Mesenchymal stem cell (in vitro differentiated cells and primary cell): ENCODE results near the gene ZBTB24.

Experiments
- DNase-seq: peaks from one replicate; pipeline ENCODE4 v3.0.0-alpha.2; 2013
- H2AFZ ChIP-seq: one replicate; pipeline ENCODE4 v1.6.1; 2013; ENCODE audit warnings: low read depth, mild to moderate bottlenecking, control low read depth, inconsistent platforms, low read length, moderate library complexity
- H2AK5ac ChIP-seq: 2 replicates; pipeline ENCODE4 v1.6.1; 2013; ENCODE audit warnings: low read length, moderate library complexity, mild to moderate bottlenecking, inconsistent platforms; ENCODE audit not compliant: severe bottlenecking
- H2BK120ac ChIP-seq: one replicate; pipeline ENCODE4 v1.6.1; 2013; ENCODE audit warnings: low read depth, mild to moderate bottlenecking, inconsistent platforms, low read length, moderate library complexity
- H2BK12ac ChIP-seq, 2 experiments: one replicate each; pipeline ENCODE4 v1.6.1; 2013; ENCODE audit warnings: inconsistent platforms in 2 of 2, low read length in 2 of 2, mild to moderate bottlenecking in 2 of 2, moderate library complexity in 2 of 2, control low read depth in 1 of 2
- H2BK15ac ChIP-seq: one replicate; pipeline ENCODE4 v1.6.1; 2013; ENCODE audit warnings: mild to moderate bottlenecking, low read depth, inconsistent platforms; ENCODE audit not compliant: poor library complexity, severe bottlenecking
- H2BK5ac ChIP-seq: 2 replicates; pipeline ENCODE4 v1.6.1; 2013; ENCODE audit warnings: low read depth, mild to moderate bottlenecking, low read length, control low read depth, inconsistent platforms; ENCODE audit not compliant: poor library complexity, severe bottlenecking
- H3K14ac ChIP-seq, 2 experiments: one replicate each; pipeline ENCODE4 v1.6.1; 2013; ENCODE audit warnings: inconsistent platforms in 2 of 2, low read length in 2 of 2, control low read depth in 1 of 2, mild to moderate bottlenecking in 1 of 2, moderate library complexity in 1 of 2
- H3K18ac ChIP-seq, 2 experiments: one replicate each; pipeline ENCODE4 v1.6.1; 2013; ENCODE audit warnings: inconsistent platforms in 2 of 2, low read length in 2 of 2, control low read depth in 1 of 2, low read depth in 1 of 2, mild to moderate bottlenecking in 1 of 2
- H3K23ac ChIP-seq, 2 experiments: one replicate each; pipeline ENCODE4 v1.6.1; 2013; ENCODE audit warnings: inconsistent platforms in 2 of 2, low read length in 2 of 2, mild to moderate bottlenecking in 2 of 2, moderate library complexity in 2 of 2, control low read depth in 1 of 2
- H3K27ac ChIP-seq: 2 replicates; pipeline ENCODE4 v1.5.1; 2013; ENCODE audit warnings: mild to moderate bottlenecking, moderate library complexity, low read length, control low read depth, inconsistent platforms; ENCODE audit not compliant: poor library complexity, severe bottlenecking
- H3K27me3 ChIP-seq, 2 experiments: 2 replicates each; pipeline versions ENCODE4 v1.6.1 to v1.7.0; 2013; ENCODE audit warnings: low read length in 2 of 2, mild to moderate bottlenecking in 2 of 2, moderate library complexity in 2 of 2, control low read depth in 1 of 2, inconsistent platforms in 1 of 2; ENCODE audit not compliant: control insufficient read depth in 1 of 2, insufficient read depth in 1 of 2
- H3K36me3 ChIP-seq, 2 experiments: 2 replicates each; pipeline versions ENCODE4 v1.6.1 to v1.7.0; 2013; ENCODE audit warnings: low read length in 2 of 2, control low read depth in 1 of 2, inconsistent platforms in 1 of 2, low read depth in 1 of 2, mild to moderate bottlenecking in 1 of 2; ENCODE audit not compliant: insufficient read depth in 2 of 2, control insufficient read depth in 1 of 2
- H3K4ac ChIP-seq, 2 experiments: one replicate each; pipeline ENCODE4 v1.6.1; 2013; ENCODE audit warnings: inconsistent platforms in 2 of 2, low read length in 2 of 2, mild to moderate bottlenecking in 2 of 2, moderate library complexity in 2 of 2, control low read depth in 1 of 2, low read depth in 1 of 2
- H3K4me1 ChIP-seq: 2 replicates; pipeline ENCODE4 v1.6.1; 2013; ENCODE audit warnings: low read depth, low read length, control low read depth; ENCODE audit not compliant: control insufficient read depth, insufficient read depth
- H3K4me2 ChIP-seq: 2 replicates; pipeline ENCODE4 v1.6.1; 2013; ENCODE audit warnings: low read length, mild to moderate bottlenecking, inconsistent platforms; ENCODE audit not compliant: poor library complexity, severe bottlenecking
- H3K4me3 ChIP-seq, 2 experiments: 2 replicates each; pipeline versions ENCODE4 v1.5.1 to v1.7.0; 2013; ENCODE audit warnings: low read length in 2 of 2, mild to moderate bottlenecking in 2 of 2, control low read depth in 1 of 2, low read depth in 1 of 2; ENCODE audit not compliant: insufficient read depth in 1 of 2
- H3K79me1 ChIP-seq: replicated peaks from 2 replicates; pipeline ENCODE4 v1.6.1; 2013; ENCODE audit warnings: mild to moderate bottlenecking, control low read depth, low read length, inconsistent platforms; ENCODE audit not compliant: poor library complexity, severe bottlenecking
- H3K9ac ChIP-seq: 2 replicates; pipeline ENCODE4 v1.7.0; 2013; ENCODE audit warnings: mild to moderate bottlenecking, low read length, moderate library complexity
- H3K9me3 ChIP-seq: 2 replicates; pipeline ENCODE4 v1.7.0; 2013; ENCODE audit warnings: mild to moderate bottlenecking, low read length; ENCODE audit not compliant: control insufficient read depth
- H4K8ac ChIP-seq: one replicate; pipeline ENCODE4 v1.6.1; 2013; ENCODE audit warnings: inconsistent platforms, mild to moderate bottlenecking, low read length, moderate library complexity
- H4K91ac ChIP-seq: one replicate; pipeline ENCODE4 v1.6.1; 2013; ENCODE audit warnings: mild to moderate bottlenecking, low read length, inconsistent platforms
- WGBS: methylation state at CpG from one replicate; pipeline ENCODE4 v1.1.7; 2013; ENCODE audit warnings: mixed read lengths; 5-methylcytosine and 5-hydroxymethylcytosine counted together

Gene ZBTB24

GRCh38 chr6:109475625-109476024 lies 7.4 kb downstream of the ZBTB24 start:
- H3K4me2 ChIP-seq, result peak overlapping the region; percentile 12
- H2BK15ac ChIP-seq, result no peak overlapping the region
- no peak for DNase-seq
- whole genome bisulfite sequencing, result 100% methylated on average over 2 of the region's 2 CpGs
- no peak overlapping the region for H3K4me3 ChIP-seq
- no peak overlapping the region for H2BK12ac ChIP-seq
- H3K4me1 ChIP-seq, result peaks cover 17% of the 10 kb centered on the region
- H3K27ac ChIP-seq, result peak overlapping the region; percentile 24
- no peak overlapping the region for H2BK5ac ChIP-seq
- no peak overlapping the region for H3K14ac ChIP-seq
- H2AK5ac ChIP-seq, result no peak overlapping the region
- H3K9ac ChIP-seq, result no peak overlapping the region
- H3K9me3 ChIP-seq, result no peaks in the 10 kb centered on the region
- no peaks in the 10 kb centered on the region for H3K27me3 ChIP-seq
- no peak overlapping the region for H3K18ac ChIP-seq
- H4K91ac ChIP-seq, result no peak overlapping the region
- H2BK120ac ChIP-seq, result no peak overlapping the region
- peaks cover 42 to 83% of the 10 kb centered on the region in 2 experiments for H3K36me3 ChIP-seq
- peaks cover 39% of the 10 kb centered on the region for H3K79me1 ChIP-seq
- H3K4ac ChIP-seq, result no peak overlapping the region
- no peak overlapping the region for H3K23ac ChIP-seq
- no peak overlapping the region for H4K8ac ChIP-seq
- H2AFZ ChIP-seq, result no peak overlapping the region

DNA sequence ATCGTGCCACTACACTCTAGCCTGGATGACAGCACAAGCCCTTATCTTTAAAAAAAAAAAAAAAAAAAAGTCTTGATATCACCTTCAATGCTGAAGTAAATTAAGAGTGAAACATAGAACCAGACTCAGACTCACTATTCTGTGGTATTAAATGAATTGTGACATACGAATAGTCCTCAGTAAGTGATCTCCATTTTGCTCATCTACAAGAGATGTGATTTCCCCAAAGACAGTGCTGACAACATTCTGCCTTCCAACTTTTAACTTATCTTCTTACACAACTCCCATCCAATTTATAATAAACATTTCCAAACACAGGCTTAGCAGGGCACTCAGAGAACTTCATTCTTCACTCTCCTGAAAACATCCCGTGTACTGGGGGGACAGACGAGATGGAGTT lies 8.0 kb downstream of the ZBTB24 start:
- Histone ChIP-seq H3K4me2 (no peak overlapping the region), H2AFZ (no peak overlapping the region), H2BK15ac (no peak overlapping the region), H4K8ac (no peak overlapping the region), H3K9me3 (no peaks in the 10 kb centered on the region), H3K27me3 (no peaks in the 10 kb centered on the region), H4K91ac (no peak overlapping the region), H3K23ac (no peak overlapping the region), H3K27ac (peak overlapping the region; percentile 13), H2BK5ac (no peak overlapping the region), H3K4me1 (peaks cover 17% of the 10 kb centered on the region), H3K79me1 (peaks cover 42% of the 10 kb centered on the region), H3K9ac (no peak overlapping the region), H2AK5ac (no peak overlapping the region), H3K4ac (no peak overlapping the region), H3K18ac (no peak overlapping the region), H3K14ac (no peak overlapping the region), H3K36me3 (peaks cover 48 to 83% of the 10 kb centered on the region in 2 experiments), H2BK12ac (no peak overlapping the region), H2BK120ac (no peak overlapping the region), H3K4me3 (no peak overlapping the region)
- 97% methylated on average over 3 of the region's 4 CpGs for WGBS
- DNase-seq, result no peak

DNA sequence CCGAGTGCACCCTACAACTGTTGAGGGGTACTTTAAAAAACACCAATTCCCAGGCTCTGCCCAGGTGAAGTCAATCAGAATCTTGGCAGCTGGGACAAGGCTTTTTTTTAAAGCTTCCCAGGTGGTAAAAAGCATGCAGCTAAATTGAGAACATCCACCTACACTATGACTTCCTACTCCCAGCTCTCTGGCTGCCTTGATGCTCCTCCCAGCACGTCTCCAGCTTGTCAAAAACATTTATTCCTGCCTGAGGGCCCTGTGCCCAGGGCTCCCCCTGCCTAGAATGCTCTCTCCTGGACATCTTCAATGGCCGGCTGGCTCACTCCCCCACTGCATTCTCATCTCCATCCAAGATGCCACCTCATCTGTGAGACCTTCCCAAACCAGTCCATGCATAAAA lies 9.9 kb downstream of the ZBTB24 start:
- Histone ChIP-seq H3K4me1 (peaks cover 15% of the 10 kb centered on the region), H3K27me3 (no peaks in the 10 kb centered on the region), H3K18ac (no peak overlapping the region), H3K14ac (no peak overlapping the region), H3K4me3 (no peak overlapping the region), H4K8ac (no peak overlapping the region), H3K4ac (no peak overlapping the region), H4K91ac (no peak overlapping the region), H2BK120ac (no peak overlapping the region), H3K9ac (no peak overlapping the region), H2AK5ac (no peak overlapping the region), H2BK15ac (no peak overlapping the region), H3K79me1 (peaks cover 51% of the 10 kb centered on the region), H2BK12ac (no peak overlapping the region), H3K36me3 (peaks cover 54 to 95% of the 10 kb centered on the region in 2 experiments), H2BK5ac (no peak overlapping the region), H3K9me3 (no peaks in the 10 kb centered on the region), H2AFZ (no peak overlapping the region), H3K27ac (no peak overlapping the region), H3K23ac (no peak overlapping the region), H3K4me2 (no peak overlapping the region)
- no peak for DNase-seq
- 93% methylated on average over 3 of the region's 3 CpGs for WGBS

- H3K4me2 ChIP-seq, result no peak overlapping the region
- H3K4me3 ChIP-seq, result no peak overlapping the region
- no peak overlapping the region for H3K14ac ChIP-seq
- H3K9me3 ChIP-seq, result no peaks in the 10 kb centered on the region
- H3K4ac ChIP-seq, result no peak overlapping the region
- no peak overlapping the region for H2BK12ac ChIP-seq
- H2BK120ac ChIP-seq, result no peak overlapping the region
- peaks cover 54% of the 10 kb centered on the region for H3K79me1 ChIP-seq
- H3K4me1 ChIP-seq, result peaks cover 11% of the 10 kb centered on the region
- no peaks in the 10 kb centered on the region for H3K27me3 ChIP-seq
- no peak overlapping the region for H4K8ac ChIP-seq
- H2AFZ ChIP-seq, result no peak overlapping the region
- H2BK15ac ChIP-seq, result no peak overlapping the region
- H3K23ac ChIP-seq, result no peak overlapping the region
- H4K91ac ChIP-seq, result no peak overlapping the region
- no peak overlapping the region for H3K18ac ChIP-seq
- 95% methylated on average over 8 of the region's 9 CpGs for WGBS
- no peak overlapping the region for H2BK5ac ChIP-seq
- no peak for DNase-seq
- no peak overlapping the region for H3K27ac ChIP-seq
- no peak overlapping the region for H3K9ac ChIP-seq
- peaks cover 53 to 96% of the 10 kb centered on the region in 2 experiments for H3K36me3 ChIP-seq
- H2AK5ac ChIP-seq, result no peak overlapping the region
Measured at GRCh38 chr6:109472132-109472995, 10.7 kb downstream of the ZBTB24 start.
